Occipital lobe (tissue), 2 donors: Measurements from ENCODE around the gene XG. TPM values are rescaled to one million over a fixed set of nuclear protein-coding genes. Genes with fewer than 3 reads are reported as not detected.
"Not testable (repeated sequence)": the region's sequence is repeated elsewhere in the genome, so short reads cannot be mapped to it uniquely, and the experiment has no call there.

Experiments used
- DNase-seq: peaks from one replicate; lab custom pipeline; 2025; lab: John Stamatoyannopoulos, UW
- total RNA-seq: library from RNA; depleted of rRNA; stranded (reverse); fragments of >200 nt; gene quantifications from one replicate; pipeline ENCODE4 v1.2.3, GENCODE V29; 2014

Gene XG
- total RNA-seq, 1 donor from 2014 or later, result not detected

DNA sequence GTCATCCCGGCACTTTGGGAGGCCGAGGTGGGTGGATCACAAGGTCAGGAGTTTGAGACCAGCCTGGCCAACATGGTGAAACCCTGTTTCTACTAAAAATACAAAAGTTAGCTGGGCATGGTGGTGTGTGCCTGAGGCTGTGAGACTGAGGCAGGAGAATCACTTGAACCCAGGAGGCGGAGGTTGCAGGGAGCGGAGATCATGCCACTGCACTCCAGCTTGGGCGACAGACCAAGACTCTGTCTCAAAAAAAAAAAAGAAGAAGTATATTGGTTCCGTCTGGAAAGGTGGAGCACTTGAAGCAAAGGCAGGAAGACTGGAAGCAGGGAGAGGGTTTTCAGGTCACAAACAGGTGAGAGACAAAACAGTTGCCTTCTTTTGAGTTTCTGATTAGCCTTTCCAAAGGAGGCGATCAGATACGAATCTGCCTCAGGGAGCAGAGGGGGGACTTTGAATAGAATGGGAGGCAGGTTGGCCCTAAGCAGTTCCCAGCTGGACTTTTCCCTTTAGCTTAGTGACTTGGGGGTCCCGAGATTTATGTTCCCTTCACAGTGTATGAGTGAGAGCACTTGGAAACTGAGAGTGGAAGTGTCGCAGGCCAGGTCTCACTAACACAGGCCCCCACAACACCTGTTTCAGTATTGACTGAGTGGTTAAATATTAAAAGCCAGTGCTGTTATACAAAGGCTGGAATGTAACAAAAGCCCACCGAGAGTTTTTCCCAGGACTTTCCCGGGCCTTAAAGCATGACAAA lies 28.8 kb downstream of the XG start:
- not testable (repeated sequence) for DNase-seq

DNA sequence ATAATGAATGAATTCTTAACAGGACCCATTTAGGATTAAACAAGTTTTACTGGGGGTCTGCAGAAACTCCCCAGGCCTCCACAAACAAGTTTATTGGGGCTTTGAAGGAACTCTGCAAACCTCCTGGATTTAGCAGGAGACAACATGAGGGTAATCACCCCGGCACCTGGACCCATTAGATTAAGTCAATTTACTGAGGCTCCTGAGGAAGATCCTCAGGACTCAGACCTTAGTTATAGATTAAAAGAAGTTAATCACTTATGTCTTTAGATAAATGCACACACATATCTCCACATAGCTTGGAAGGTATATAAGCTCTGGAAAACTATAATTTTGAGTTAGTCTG lies 29.4 kb downstream of the XG start:
- no peak for DNase-seq

DNA sequence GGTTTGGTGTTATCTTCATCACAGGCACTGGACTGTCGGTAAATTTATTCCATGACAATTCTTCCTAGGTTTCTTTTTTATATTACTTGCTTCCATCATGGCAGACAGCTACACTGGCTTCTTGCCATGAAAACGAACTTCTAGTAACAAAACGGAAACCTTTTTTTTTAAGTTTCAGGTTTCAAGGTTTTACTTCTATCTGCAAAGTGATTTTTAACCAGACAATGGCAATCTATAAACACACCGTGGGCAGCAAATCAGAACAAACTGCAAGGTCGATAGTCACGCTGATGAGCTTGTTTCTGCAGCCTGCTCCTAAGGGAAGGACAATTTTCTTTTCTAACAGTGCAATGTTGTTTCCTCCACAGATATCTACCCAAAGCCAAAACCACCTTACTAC lies 29.9 kb downstream of the XG start:
- DNase-seq, result no peak

DNA sequence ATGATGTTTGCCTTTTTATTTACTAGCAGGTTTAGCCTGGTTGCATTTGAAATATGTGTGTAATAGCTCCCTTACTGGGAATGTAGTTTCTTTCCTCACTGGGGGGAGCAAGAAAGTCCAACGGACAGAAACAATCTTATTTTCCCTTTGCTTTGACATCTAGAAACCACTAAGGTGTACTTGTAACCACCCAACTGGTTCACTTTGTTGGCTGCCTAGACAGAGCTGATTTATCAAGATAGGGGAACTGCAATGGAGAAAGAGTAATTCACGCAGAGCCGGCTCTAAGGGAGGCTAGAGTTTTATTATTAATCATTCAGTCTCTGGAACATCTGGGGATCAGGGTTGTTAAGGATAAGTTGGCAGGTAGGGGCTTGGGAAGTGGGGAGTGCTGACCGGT lies 30.3 kb downstream of the XG start:
- DNase-seq, result no peak

DNA sequence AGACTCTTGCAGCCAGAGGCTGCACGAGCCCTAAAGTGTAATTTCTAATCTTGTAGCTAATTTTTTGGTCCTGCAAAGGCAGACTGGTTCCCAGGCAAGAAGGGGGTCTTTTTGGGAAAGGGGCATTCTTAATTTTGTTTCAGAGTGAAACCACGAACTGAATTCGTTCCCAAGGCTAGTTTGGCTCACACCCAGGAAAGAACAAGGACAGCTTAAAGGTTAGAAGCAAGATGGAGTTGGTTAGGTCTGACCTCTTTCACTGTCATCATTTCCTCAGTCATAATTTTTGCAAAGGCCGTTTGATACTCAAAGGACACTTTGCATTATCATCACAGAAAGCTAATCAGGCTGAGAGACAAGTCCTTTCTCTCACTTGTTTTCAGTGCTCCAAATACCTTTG lies 30.9 kb downstream of the XG start:
- DNase-seq, result no peak

DNA sequence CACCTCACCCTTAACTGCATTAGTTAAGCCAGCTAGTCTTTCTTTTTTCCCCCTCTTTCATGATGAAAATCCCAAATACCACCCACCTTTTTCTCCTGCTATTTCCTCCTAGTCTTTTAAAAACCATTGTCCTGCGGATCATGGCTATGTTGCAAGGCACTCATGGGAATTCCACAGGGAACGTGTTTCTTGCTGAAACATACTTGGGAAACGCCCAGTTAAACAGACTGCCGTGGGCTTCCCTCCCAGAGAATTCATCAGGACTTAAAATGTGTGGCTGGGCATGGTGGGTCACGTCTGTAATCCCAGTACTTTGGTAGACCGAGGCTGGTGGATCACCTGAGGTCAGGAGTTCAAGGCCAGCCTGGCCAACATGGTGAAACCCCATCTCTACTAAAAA lies 32.2 kb downstream of the XG start:
- no peak for DNase-seq

DNA sequence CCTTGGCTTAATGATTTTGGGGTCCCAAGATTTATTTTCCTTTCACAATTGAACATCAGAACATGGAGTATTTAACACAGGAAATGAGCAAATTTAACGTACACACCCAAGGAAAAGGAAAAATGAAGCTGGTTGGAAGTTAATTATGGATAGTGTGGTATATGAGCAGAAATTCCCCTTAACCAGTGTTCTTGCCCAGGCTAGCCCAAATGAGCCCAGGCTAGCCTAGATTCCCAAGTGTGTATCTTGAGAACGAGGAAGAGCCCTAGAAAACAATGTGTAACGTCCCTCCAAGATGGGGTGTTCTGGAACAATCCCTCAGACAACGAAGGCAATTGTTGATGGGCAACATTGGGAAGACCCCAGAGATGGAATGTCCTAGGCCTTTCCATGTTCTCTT lies 33.7 kb downstream of the XG start:
- DNase-seq, result no peak

DNA sequence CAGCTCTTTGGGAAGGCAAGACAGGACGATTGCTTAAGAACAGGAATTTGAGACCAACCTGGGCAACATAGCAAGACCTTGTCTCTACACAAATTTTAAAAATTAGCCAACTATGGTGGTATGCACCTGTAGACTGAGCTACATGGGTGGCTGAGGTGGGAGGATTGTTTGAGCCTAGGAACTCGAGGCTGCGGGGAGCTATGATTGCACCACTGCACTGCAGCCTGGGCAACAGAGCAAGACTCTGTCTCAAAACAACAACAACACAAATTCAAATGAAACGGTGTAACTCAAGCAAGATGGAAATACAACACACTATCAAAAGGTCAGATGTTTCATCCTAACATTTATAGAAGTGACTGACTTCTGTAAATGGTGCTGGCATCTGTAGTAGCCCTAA lies 37.1 kb downstream of the XG start:
- DNase-seq, result no peak

DNA sequence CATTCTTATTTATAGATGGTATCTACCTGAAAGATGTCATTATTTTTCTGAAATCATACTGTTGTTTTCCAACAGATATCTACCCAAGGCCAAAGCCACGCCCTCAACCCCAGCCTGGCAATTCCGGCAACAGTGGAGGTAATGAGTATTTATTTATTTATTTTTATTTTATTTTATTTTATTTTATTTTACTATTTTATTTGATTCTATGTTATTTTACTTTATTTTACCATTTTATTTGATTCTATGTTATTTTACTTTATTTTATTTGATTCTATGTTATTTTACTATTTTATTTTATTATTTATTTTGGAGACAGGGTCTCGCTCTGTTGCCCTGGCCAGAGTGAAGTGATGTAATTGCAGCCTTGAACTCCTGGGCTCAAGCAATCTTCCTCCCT lies 37.7 kb downstream of the XG start:
- DNase-seq, result no peak

DNA sequence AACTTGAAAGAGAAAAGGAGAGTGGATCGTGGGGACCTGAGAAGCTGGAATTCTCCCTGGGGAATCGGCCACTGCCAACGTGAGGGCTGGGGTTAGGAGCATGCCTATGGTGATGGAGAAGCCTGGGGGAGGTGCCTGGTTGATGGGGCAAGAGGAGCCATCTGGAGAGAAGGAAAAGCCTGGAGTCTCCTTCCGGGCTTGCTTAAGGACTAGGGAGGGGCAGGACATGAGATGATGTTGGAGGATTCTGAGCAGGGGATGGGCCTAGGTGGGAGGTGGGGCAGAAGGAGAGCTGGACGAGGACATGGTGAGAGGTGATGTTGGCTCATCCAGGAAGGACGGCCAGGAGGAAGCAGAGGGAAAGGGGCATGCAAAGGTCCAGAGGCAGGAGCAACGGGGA lies 41.9 kb downstream of the XG start:
- no peak for DNase-seq

DNA sequence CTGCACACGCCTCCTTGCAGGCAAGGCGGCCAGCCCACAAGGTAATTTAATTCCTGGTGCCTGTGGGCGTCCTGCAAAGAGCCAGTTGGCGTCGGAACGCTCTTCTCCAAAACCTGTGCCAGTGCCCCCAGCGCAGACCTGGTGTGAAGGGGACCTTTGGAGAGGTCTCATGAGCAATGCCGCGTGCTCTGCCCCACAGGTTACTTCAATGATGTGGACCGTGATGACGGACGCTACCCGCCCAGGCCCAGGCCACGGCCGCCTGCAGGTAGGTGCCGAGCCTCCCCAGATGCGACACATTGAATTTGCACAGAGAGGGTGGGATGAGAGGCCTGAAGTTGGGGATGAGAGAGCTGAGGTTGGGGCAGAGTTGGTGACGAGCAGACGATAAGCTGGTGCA lies 42.5 kb downstream of the XG start:
- no peak for DNase-seq

DNA sequence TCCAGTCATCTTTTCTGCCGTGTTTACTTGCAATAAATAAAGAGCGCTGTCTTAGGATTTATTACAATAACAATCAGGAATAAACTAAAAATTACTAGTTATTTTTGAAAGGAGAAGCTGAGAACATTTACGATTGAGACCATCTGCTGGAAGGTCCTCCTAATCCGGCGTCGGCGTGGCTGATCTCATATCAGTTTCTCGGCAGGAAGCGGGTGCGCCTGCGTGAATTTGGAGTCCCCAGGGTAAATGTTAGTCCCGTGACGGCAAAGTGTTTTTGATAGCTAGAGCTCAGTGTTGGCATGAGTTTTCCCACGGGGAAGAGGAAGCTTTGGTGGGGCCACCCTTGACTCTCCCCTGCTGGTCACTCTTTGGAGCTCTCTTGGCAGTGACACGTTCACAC lies 45.0 kb downstream of the XG start:
- not testable (repeated sequence) for DNase-seq

DNA sequence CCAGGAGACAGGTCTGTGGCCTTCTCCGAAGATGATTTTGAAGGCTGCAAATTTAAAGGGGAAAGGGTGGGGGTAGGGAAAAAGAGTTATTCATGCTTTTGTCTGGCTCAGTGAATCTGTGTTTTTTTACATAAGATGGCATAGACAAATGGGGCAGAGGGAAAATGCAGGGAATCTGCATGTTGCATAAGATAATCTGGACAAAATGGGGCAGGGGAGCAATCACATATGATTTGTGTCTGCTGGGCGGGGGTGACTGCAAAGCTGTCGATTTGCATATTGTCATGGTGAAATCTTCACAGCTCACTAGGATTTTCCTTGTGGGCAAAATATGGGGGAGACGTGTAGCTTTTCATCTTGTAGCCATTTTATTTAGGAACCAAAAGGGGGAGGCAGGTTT lies 47.5 kb downstream of the XG start:
- no peak for DNase-seq

DNA sequence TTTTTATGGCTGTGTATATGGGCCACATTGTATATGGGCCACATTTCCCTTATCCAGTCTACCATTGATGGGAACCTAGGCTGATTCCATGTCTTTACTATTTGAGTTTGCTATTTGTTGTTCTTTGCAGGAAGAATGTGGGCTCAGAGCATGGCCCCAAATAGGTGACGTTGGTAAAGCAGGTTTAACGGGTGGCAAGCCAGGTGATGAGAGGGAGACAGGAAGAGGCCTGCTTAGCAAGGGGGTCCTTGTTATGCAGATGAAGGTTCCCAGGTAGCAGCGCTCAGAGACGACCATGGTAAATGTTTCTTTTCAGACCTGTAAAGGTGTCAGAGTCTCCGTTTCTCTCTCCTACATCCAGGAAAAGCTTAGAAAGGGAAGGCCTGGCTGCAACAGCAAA lies 48.1 kb downstream of the XG start:
- DNase-seq, result not testable (repeated sequence)

DNA sequence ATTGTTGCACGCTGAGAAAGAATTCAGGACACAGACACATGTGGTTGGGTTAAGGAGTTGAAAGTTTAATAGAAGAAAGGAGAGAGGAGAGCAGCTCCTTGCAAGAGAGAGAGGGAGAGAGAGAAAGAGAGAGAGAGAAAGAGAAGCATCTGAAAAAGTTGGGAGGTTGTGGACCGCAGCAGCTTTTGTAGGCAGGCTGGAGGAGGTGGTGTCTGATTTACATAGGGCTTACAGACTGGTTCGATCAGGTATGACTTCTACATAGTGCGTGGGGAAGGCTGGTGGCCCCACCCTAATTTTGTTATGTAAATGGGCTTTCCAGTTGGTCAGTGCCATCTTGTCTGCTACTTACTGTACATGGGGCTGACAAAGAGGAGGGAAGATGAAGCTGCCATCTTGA lies 49.4 kb downstream of the XG start:
- no peak for DNase-seq

DNA sequence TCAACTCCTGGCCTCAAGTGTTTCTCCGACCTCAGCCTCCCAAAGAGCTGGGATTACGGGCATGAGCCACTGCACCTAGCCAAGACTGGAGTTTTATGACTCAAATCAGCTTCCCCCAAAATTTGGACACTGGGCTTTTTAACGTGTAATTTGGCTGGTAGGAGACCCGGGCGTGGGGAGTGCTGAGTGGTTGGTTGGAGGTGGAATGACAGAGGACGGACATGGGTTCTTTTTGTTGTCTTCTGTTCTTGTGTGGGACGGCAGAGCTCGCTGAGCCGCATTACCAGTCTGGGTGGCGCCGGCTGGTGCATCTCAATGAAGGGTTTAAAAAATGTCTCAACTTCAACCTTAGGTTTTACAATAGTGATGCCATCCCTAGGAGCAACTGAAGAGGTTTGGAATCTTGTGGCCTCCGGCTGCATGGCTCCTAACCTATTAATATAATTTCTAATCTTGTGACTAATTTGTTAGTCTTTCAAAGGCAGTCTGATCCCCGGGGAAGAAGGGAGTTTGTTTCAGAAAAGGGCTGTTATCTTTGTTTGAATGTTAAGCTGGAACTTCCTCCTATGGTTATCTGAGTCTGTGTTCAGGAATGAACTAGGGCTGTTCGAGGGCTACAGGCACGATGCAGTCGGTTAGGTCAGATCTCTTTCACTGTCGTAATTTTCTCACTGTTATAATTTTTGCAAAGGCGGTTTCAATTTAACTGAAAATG lies 50.7 kb downstream of the XG start:
- not testable (repeated sequence) for DNase-seq

DNA sequence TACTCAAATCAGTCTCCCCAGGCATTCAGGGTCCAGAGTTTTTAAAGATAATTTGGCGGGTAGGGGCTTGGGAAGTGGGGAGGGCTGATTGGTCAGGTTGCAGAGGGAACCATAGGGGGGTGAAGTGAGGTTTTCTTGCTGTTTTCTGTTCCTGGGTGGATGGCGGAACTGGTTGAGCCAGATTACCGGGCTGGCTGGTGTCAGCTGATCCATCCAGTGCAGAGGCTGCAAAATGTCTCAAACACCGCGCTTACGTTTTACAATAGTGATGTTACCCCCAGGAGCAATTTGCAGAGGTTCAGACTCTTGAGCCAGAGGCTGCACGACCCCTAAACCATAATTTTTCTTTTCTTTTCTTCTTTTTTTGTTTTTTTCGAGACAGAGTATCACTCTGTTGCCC lies 51.6 kb downstream of the XG start:
- not testable (repeated sequence) for DNase-seq

DNA sequence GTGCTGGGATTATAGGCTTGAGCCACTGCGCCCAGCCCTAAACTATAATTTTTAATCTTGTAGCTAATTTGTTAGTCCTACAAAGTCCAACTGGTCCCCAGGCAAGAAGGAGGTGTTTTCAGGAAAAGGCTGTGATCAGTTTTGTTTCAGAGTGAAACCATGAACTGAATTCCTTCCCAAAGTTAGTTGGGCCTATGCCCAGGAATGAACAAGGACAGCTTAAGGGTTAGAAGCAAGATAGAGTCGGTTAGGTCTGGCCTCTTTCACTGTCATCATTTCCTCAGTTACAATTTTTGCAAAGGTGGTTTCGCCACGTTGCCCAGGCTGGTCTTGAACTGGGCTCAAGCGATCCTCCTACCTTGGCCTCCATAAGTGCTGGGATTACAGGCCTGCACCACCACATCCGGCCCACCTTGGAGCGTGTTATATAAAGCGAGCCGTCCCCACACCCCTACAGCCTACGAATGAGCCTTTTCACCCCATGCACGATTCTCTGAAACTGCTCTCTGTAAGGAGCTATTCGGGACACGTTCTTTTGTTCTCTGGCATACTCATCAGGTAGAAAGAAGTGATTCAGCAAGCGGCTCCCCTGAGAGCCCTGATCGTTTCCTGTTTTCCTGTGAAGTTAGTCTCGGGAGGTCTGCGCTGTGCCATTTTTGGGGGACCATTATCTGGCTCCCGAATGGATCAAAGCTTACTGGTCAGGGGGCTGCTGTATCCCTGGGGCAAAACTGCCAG lies 52.4 kb downstream of the XG start:
- DNase-seq, result not testable (repeated sequence)

DNA sequence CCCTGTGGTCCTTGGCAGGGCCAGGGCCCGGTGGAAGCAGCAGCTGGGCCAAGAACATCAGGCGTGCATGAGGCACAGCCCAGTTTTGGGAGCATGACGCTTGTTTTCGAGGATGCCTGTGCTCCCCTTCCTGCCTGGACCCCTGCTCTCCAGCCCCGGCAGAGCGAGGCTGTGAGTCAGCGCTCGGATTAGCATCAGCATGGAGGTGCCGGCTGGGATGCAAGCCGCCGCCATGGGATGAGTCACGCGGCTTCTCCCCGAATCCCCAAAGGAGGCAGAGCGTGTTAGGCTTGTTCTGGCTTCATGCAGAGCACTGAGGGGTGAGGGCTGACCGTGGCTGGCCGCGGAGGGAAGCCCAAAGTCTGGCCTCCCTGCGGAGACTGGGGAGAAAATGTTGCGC lies 53.0 kb downstream of the XG start:
- not testable (repeated sequence) for DNase-seq

DNA sequence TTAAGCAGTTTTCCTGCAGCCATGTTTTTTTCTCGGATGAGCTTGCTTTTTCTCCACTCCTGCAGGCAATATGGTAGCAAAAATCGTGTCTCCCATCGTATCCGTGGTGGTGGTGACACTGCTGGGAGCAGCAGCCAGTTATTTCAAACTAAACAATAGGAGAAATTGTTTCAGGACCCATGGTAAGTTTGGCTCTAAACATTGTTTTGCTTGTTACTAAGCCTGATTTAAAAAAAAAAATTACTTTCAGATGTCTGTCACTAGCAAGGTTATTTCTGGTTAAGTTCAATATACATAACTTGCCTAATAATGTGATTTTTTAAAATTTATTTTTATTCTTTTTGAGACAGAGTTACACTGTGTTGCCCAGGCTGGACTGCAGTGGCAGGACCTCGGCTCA lies 59.4 kb downstream of the XG start:
- no peak for DNase-seq

DNA sequence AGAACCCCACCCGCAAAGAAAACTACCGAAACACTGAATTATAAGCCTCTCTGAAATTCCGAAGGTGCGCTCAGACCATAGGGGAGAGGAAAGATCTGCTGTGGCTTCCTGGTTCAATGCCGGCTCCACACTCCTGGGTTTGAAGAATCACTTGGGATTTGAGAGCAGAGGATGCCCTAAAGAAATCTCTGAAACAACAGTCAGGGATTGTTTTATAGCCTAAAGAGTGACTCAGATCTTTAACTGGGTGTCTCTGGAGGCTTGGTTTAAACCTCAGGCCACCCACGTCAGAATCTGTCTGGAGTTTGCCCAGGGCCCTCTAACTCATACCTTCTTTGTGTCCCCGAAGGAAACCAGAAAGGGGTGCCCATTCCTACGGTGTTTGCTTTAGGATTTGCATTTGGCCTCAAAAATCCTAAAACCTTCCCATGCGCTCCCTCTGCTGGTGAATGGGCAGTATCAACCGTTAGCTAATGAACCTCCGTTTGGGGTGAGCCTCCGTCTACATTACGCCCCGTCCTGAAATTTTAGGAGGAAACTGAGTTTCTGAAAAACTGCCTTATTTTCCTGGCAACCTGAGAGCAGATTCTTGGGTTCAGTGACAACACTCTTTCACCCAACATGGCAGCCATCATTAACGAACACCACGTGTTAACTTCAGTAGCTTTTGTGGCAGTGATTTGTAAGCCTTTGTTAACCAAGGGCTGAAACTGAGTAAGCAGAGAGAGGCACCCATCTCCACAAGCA lies 60.5 kb downstream of the XG start:
- DNase-seq, result not testable (repeated sequence)

DNA sequence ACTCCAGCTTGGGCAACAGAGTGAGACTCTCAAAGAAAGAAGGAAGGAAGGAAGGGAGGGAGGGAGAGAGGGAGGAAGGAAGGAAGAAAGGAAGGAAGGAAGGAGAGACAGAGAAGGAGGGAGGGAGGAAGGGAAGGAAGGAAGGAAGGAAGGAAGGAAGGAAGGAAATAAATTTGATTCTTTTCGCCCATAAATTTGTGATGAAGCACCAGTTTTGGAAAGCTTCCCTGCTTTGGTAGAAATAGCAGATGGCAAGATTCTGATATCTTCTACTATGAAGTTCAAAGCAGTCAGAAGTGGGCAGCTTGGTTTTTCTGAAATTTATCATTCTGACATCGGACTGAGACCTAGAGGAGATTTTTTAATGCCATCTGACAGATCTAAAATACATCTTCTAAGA lies 65.2 kb downstream of the XG start:
- DNase-seq, result no peak
